GM18499 (cell line): ENCODE data around the gene MIA2.
"Not testable (repeated sequence)": the region's sequence is repeated elsewhere in the genome, so short reads cannot be mapped to it uniquely, and the experiment has no call there.

Experiments used
- ATAC-seq: cut with Tn5 transposase; IDR thresholded peaks from one replicate; pipeline ENCODE4 v1.9.1; 2021; ENCODE audit warnings: moderate number of reproducible peaks; ENCODE audit not compliant: insufficient read depth, unreplicated experiment

MIA2 gene

DNA sequence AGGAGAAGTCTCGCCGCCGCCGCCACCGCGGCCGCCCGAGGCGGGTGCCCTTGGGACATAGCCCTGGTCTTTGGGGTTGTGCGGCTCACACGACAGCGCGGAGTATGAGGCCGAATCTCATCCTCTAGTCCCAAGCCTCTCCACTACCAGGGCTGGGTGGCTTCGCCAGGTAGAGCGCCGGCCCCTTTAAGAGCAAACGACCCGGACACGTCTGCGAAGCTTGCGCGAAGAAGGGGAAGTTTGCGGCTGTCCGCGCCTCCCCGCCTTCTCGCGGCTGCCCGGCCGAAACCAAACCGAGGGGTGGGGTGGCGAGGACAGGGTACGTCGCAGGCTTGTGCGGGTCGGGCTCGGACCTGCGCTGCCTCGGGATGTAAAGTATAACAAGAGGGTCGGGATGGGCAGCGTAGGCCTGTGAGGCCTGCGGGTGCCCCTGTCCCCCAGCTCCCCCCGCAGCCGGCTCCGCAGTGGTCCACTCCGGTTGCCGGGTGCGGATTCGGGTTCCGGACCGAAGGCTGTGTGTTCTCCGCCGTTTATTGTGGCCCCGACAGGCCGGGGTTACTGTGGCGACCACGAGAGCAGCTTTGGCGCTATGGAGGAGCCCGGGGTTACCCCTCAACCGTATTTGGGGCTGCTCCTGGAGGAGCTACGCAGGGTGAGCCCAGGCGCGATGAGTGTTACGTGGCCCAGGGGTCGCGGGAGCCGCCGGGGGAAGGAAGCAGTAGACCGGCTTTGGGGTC is 33.3 kb downstream of the MIA2 start:
- ATAC-seq, result peak; percentile 56

GRCh38 chr14:39267608-39268005 is 33.9 kb downstream of the MIA2 start:
- peak; percentile 0 for ATAC-seq

GRCh38 chr14:39268393-39268792 is 34.7 kb downstream of the MIA2 start:
- no peak for ATAC-seq

- no peak for ATAC-seq
These were observed 39.2 kb downstream of the MIA2 start for GRCh38 chr14:39272918-39273317.

DNA sequence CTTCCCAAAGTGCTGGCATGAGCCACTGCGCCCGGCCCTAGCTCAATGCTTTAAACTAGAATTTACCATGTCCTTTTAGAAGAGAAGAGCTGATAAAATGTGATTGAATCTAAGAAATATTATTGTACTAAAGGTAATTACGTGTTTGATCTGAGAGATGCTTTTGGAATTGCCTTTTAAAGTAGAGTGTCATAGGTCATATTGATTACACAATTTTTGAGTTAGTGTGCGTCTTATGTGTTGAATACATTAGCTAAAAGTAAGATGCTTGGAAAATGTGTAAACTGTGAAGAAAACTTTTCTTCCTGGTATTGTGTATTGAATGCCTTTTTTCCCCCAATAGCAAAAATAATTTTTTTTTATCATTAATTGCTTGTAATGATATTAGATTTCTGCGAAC is 41.7 kb downstream of the MIA2 start:
- ATAC-seq, result no peak

GRCh38 chr14:39276005-39276404 is 42.3 kb downstream of the MIA2 start:
- ATAC-seq, result no peak

- no peak for ATAC-seq
These were observed 42.9 kb downstream of the MIA2 start for GRCh38 chr14:39276579-39277114.

GRCh38 chr14:39279515-39279914 is 45.8 kb downstream of the MIA2 start:
- no peak for ATAC-seq

DNA sequence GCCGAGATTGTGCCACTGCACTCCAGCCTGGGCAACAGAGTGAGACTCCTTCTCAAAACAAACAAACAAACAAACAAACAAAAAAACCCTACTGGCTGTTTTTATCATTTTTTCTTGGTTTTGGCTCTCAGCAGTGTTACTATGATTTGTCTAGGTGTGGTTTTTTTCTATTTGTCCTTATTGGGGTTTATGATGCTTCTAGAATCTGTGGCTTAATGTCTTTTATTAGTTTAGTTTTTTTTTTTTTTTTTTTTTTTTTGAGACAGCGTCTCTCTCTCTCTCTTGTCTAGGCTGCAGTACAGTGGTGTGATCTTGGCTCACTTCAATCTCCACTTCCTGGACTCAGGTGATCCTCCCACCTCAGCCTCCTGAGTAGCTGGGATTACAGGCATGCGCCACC is 47.0 kb downstream of the MIA2 start:
- ATAC-seq, result not testable (repeated sequence)

- no peak for ATAC-seq
These were observed 55.8 kb downstream of the MIA2 start for GRCh38 chr14:39289523-39289922.

GRCh38 chr14:39291701-39292100 is 58.0 kb downstream of the MIA2 start:
- no peak for ATAC-seq

DNA sequence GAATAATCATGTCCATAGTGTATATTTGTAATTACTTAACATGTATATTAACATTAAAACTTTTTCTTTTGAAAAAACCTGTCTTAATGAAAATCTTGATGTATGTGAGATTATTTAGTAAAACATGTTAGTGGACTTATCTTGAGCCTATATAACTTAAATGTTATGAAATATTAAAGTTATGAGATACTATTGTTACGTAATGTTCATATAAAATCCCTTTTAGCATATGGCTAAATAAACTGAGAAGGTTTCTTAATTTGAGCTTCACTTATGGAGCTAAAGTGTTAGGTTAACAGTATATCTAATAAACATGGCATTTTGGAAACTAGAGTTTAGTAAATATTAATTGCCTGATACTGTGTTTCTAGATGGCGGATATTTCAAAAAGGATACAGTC is 59.9 kb downstream of the MIA2 start:
- ATAC-seq, result no peak

DNA sequence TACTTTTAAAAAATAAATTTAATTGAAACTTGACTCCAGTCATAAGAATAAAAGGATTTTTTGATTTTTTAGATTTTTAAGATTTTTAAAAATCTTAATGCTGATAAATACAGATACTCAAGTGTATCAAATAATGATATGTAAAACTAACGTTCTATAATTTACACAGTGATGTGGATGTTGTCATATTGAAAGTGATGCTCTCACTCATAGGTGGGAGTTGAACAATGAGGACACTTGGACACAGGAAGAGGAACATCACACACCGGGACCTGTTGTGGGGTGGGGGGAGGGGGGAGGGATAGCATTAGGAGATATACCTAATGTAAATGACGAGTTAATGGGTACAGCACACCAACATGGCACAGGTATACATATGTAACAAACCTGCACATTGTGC is 66.7 kb downstream of the MIA2 start:
- not testable (repeated sequence) for ATAC-seq

- no peak for ATAC-seq
These were observed 68.6 kb downstream of the MIA2 start for GRCh38 chr14:39302124-39302810.

- no peak for ATAC-seq
These were observed 69.4 kb downstream of the MIA2 start for GRCh38 chr14:39303115-39303514.

DNA sequence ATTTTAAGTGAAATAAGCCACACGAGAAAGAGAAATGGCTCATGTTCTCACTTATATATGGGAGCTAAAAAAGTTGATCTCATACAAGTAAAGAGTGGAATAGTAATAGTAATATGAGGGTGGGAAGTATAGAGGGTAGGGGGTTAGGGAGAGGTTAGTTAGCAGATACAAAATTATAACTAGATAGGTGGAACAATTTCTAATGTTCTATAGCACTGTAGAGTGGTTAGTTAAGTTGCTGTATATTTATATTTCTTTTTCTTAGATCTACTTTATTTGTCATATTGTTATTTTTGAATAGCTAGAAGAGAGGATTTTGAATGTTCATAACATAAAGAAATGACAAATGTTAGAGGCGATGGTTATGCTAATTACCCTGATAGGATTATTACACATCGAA is 74.1 kb downstream of the MIA2 start:
- ATAC-seq, result no peak

DNA sequence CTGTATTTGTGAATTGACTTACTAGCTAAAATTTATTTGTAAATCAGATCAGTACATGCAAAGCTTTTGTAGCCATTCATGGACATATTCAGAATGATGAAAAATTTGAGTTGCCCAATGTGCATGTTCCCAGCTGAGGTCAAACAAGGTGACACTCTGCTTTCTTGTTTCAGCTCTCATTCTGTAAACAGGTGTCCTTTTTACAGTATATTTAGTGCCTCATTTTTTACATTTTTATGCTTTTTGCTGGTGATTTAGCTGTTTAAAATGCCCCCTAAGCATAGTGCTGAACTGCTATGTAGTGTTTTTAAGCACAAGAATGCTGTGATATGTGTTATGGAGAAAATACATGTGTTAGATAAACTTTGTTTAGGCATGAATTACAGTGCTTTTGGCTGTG is 76.3 kb downstream of the MIA2 start:
- ATAC-seq, result no peak

DNA sequence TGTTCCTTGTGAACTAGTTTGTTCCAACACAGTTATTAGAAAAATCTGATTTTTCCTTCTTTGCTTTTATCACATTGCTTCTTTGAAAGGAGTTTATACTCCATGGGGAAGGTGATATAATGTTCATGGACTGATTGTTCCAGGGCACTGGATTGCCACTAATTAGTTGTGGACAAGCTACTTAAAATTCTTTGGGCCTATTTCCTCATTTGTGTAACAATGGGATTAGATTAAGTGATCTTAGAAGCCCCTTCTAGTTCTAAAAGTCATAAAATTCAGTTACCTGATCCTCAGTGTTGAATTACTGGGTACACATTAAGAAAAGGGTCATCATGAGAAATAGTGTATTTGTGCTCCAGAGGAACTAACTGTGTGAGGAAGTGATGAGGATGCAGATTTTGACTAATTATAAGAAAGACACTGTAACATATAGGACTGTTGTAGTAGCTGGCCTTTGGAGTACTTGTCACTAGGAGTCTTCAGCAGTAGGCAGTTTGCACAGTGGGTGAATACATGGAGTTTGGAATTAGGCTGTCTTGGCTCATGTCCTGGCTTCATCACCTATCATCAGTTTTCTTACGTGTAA is 82.2 kb downstream of the MIA2 start:
- no peak for ATAC-seq

DNA sequence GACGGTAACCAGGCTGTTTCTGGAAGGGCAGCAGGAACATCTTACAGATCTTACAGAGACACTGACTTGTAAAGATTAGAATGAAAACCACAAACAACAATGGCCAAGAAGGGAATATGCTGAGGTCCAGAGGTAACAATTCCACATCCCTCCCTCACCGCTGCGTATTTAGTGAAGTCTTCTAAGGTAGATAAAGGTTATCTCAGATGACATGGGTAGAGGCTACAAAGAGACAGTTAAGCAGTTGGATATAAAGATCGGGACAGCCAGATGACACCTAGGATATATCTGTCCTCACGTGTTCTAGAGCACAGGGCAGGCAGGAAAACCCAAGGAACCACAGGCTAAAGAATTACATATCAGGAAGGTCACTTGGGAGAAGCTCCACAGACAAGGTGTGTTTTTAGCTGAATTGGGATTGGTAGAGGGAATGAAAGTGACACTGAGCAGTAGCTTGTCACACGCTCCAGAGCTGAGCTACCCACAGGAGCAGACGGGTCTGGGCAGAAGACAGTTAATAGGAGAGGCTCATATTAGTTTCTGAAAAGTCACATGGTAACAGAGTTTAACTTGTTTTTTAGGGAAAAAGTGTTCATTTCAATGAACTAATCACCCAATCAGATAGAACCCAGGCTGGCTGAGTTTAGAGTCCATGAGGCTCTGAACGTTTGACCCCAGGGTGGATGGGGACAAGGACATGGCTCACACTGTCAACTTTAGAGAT is 83.3 kb downstream of the MIA2 start:
- ATAC-seq, result no peak

- ATAC-seq, result no peak
These were observed 84.9 kb downstream of the MIA2 start for GRCh38 chr14:39318574-39318973.

GRCh38 chr14:39319381-39319780 is 85.7 kb downstream of the MIA2 start:
- no peak for ATAC-seq
